HG02588 (cell line): Measurements from ENCODE around the gene PPP2R2C.

ENCODE experiments used
- ATAC-seq: cut with Tn5 transposase; IDR thresholded peaks from one replicate; pipeline ENCODE4 v1.9.1; 2021; ENCODE audit warnings: mild to moderate bottlenecking, moderate library complexity; ENCODE audit not compliant: unreplicated experiment

The PPP2R2C gene

GRCh38 chr4:6368096-6368495 is 104.3 kb downstream of the PPP2R2C start:
- ATAC-seq, result no peak

- ATAC-seq, result no peak
Measured at GRCh38 chr4:6367371-6367851, 105.0 kb downstream of the PPP2R2C start.

- ATAC-seq, result no peak
Measured at GRCh38 chr4:6366581-6366980, 105.8 kb downstream of the PPP2R2C start.

- ATAC-seq, result no peak
Measured at GRCh38 chr4:6365545-6366086, 106.8 kb downstream of the PPP2R2C start.

- ATAC-seq, result no peak
Measured at GRCh38 chr4:6364581-6364980, 107.8 kb downstream of the PPP2R2C start.

GRCh38 chr4:6364146-6364545 is 108.3 kb downstream of the PPP2R2C start:
- ATAC-seq, result no peak

- ATAC-seq, result no peak
Measured at GRCh38 chr4:6362896-6363295, 109.5 kb downstream of the PPP2R2C start.

- no peak for ATAC-seq
Measured at GRCh38 chr4:6362243-6362885, 110.0 kb downstream of the PPP2R2C start.

- ATAC-seq, result no peak
Measured at GRCh38 chr4:6361076-6361784, 111.2 kb downstream of the PPP2R2C start.

- no peak for ATAC-seq
Measured at GRCh38 chr4:6360385-6360784, 112.0 kb downstream of the PPP2R2C start.

GRCh38 chr4:6359536-6360308 is 112.7 kb downstream of the PPP2R2C start:
- ATAC-seq, result no peak

GRCh38 chr4:6357476-6357875 is 114.9 kb downstream of the PPP2R2C start:
- no peak for ATAC-seq

GRCh38 chr4:6356076-6356560 is 116.3 kb downstream of the PPP2R2C start:
- ATAC-seq, result no peak

GRCh38 chr4:6355052-6355451 is 117.4 kb downstream of the PPP2R2C start:
- ATAC-seq, result no peak

- no peak for ATAC-seq
Measured at GRCh38 chr4:6354626-6355025, 117.8 kb downstream of the PPP2R2C start.

GRCh38 chr4:6354119-6354518 is 118.3 kb downstream of the PPP2R2C start:
- no peak for ATAC-seq

GRCh38 chr4:6352031-6352692 is 120.3 kb downstream of the PPP2R2C start:
- no peak for ATAC-seq

GRCh38 chr4:6351246-6352000 is 121.0 kb downstream of the PPP2R2C start:
- ATAC-seq, result no peak

GRCh38 chr4:6350646-6351045 is 121.8 kb downstream of the PPP2R2C start:
- no peak for ATAC-seq
